ENCODE measurements around the gene SLCO3A1. TPM values are rescaled to one million over a fixed set of nuclear protein-coding genes. Genes with fewer than 3 reads are reported as not detected.

The SLCO3A1 gene
- total RNA-seq, 1 experiment from 2014 or later, result 5.1 TPM

- TF ChIP-seq ZBTB33 (IDR thresholded peaks at IDR 0.05; ENCODE audit: extremely low read depth, insufficient replicate concordance, low read length) (no peak), ZNF274 (IDR thresholded peaks at IDR 0.05; ENCODE audit: low read depth, low read length) (no peak), POLR2A (IDR thresholded peaks at IDR 0.05; ENCODE audit: borderline replicate concordance, extremely low read depth, insufficient read depth, insufficient read length) (no peak), EZH2 (IDR thresholded peaks at IDR 0.05) (no peak)
These were observed 226.2 kb downstream of the SLCO3A1 start (continued) for GRCh38 chr15:92079647-92080255.

- no peaks in the 10 kb centered on the region for H3K36me3 ChIP-seq (ENCODE audit: control insufficient read depth in 1 of 2, insufficient read depth in 2 of 2, low read length in 2 of 2)
- RAD21 ChIA-PET (ENCODE audit: low non-redundant PET in 1 of 2, low total read pairs in 2 of 2, uncharacterized antibody in 2 of 2, unreplicated experiment in 2 of 2), result no interaction called here
- no TSS peak for BruUV-seq (replicated peaks)
- CTCF ChIA-PET, result interaction anchor here (1.2 kb wide), 1 partner anchor 376 kb away, joined by 3 read pairs; no protein-coding TSS in a partner anchor
- no peak overlapping the region for H3K4me3 ChIP-seq (replicated peaks in 1 of 2; ENCODE audit: low read depth in 1 of 2, low read length in 2 of 2)
- H3K27me3 ChIP-seq (ENCODE audit: insufficient read depth, low read length), result no peaks in the 10 kb centered on the region; the same call in 1 of the 2 replicates
- peak; percentile 79 for ATAC-seq
- H3K9me3 ChIP-seq (ENCODE audit: control insufficient read depth in 1 of 2, insufficient read depth in 1 of 2, low read depth in 1 of 2, low read length in 2 of 2), result no peaks in the 10 kb centered on the region
- H3K9me2 ChIP-seq (ENCODE audit: insufficient read depth), result no peaks in the 10 kb centered on the region
- intact Hi-C loops (cut with micrococcal nuclease), result loop anchor here (1.0 kb wide), 3 partner anchors 230 to 1027 kb away; no protein-coding TSS in a partner anchor
- POLR2A ChIA-PET, result no interaction called here
- no peaks in the 10 kb centered on the region for H4K20me1 ChIP-seq (ENCODE audit: insufficient read depth)
- DNase-seq (ENCODE audit: low read depth, low spot score), result peak; percentile 55
- no peaks in the 10 kb centered on the region; a peak in 1 of 4 replicates for H3K4me1 ChIP-seq (ENCODE audit: control insufficient read depth in 1 of 2, insufficient read depth in 2 of 2, low read length in 2 of 2)
- no peak overlapping the region for H3K4me2 ChIP-seq (ENCODE audit: low read length)
- H3K27ac ChIP-seq (ENCODE audit: low read depth, low read length), result no peak overlapping the region
- H2AFZ ChIP-seq (ENCODE audit: low read depth, low read length, poor library complexity, severe bottlenecking), result no peak overlapping the region
- H3K79me2 ChIP-seq (ENCODE audit: insufficient read depth, low read length), result no peaks in the 10 kb centered on the region
- TF ChIP-seq RAD21 (IDR thresholded peaks at IDR 0.05; ENCODE audit: low read depth), result peak; percentile 82
- no peak for TF ChIP-seq FOSL1 (IDR thresholded peaks at IDR 0.05; ENCODE audit: low read depth)
- TF ChIP-seq CTCF (IDR thresholded peaks at IDR 0.05 in 2 of 3, conservative IDR thresholded peaks at IDR 0.05 in 1 of 3; ENCODE audit: borderline replicate concordance in 1 of 3, insufficient read depth in 1 of 3, low read depth in 2 of 3, low read length in 2 of 3), result peak; percentile 72 to 82 (median 81)
- no peak for TF ChIP-seq SP1 (IDR thresholded peaks at IDR 0.05; ENCODE audit: low read depth)
- no peak for TF ChIP-seq SRF (IDR thresholded peaks at IDR 0.05; ENCODE audit: low read depth)
- TF ChIP-seq CEBPB (IDR thresholded peaks at IDR 0.05; ENCODE audit: low read depth), result no peak
- TF ChIP-seq YY1 (IDR thresholded peaks at IDR 0.05; ENCODE audit: extremely low read depth, insufficient replicate concordance, low read depth, low read length), result no peak
- TF ChIP-seq CBX3 (IDR thresholded peaks at IDR 0.05; ENCODE audit: low read depth), result no peak
- no peak for TF ChIP-seq JUND (IDR thresholded peaks at IDR 0.05)
- TF ChIP-seq EZH2 (IDR thresholded peaks at IDR 0.05), result no peak
- no peak overlapping the region for H3K9ac ChIP-seq (ENCODE audit: low read length)
These were observed 228.7 kb downstream of the SLCO3A1 start for GRCh38 chr15:92082006-92082843.

Measured in HCT116 (cell line).